ENCODE measurements around the gene CAP2. TPM values are rescaled to one million over a fixed set of nuclear protein-coding genes. Genes with fewer than 3 reads are reported as not detected.
"Not testable (repeated sequence)": the region's sequence is repeated elsewhere in the genome, so short reads cannot be mapped to it uniquely, and the experiment has no call there.

CAP2 gene
- total and polyA plus RNA-seq, 3 donors from 2014 or later: 1.6 to 5.2 (median 2.9) TPM

GRCh38 chr6:17393892-17394631 is 667 bp downstream of the CAP2 start:
- H3K9me3 ChIP-seq: no peaks in the 10 kb centered on the region
- H3K4me1 ChIP-seq: no peaks in the 10 kb centered on the region
- no peaks in the 10 kb centered on the region for H3K27me3 ChIP-seq
- no peak for TF ChIP-seq CTCF (IDR thresholded peaks at IDR 0.05)
- no peak for TF ChIP-seq POLR2A (IDR thresholded peaks at IDR 0.05)
- 1% methylated on average over 17 to 36 of the region's 55 CpGs for WGBS, 2 donors
- DNase-seq: peak; percentile 25
- H3K27ac ChIP-seq: peak overlapping the region in 1 of 2 donors; percentile 71
- H3K4me3 ChIP-seq: peak overlapping the region; percentile 58 to 70
- intact Hi-C loops (cut with DNase I; ENCODE audit: low total_unique reads): no loop called here
- no peaks in the 10 kb centered on the region for H3K36me3 ChIP-seq (ENCODE audit: low read depth, missing control alignments)

- intact Hi-C loops (cut with DNase I; ENCODE audit: low total_unique reads): no loop called here
- no peak overlapping the region for H3K4me3 ChIP-seq
- WGBS, 2 donors: 43 to 46% methylated on average over 1 of the region's 1 CpG
- H3K4me1 ChIP-seq: no peaks in the 10 kb centered on the region
- H3K27me3 ChIP-seq: no peaks in the 10 kb centered on the region
- H3K36me3 ChIP-seq (ENCODE audit: low read depth, missing control alignments): no peaks in the 10 kb centered on the region
- no peak overlapping the region for H3K27ac ChIP-seq
- H3K9me3 ChIP-seq: no peaks in the 10 kb centered on the region
- DNase-seq: no peak
- TF ChIP-seq CTCF (IDR thresholded peaks at IDR 0.05): no peak
- TF ChIP-seq POLR2A (IDR thresholded peaks at IDR 0.05): no peak
Measured at GRCh38 chr6:17395112-17395511, 1.7 kb downstream of the CAP2 start.

- no peaks in the 10 kb centered on the region for H3K36me3 ChIP-seq (ENCODE audit: low read depth, missing control alignments)
- no peak overlapping the region for H3K27ac ChIP-seq
- DNase-seq: no peak
- H3K27me3 ChIP-seq: no peaks in the 10 kb centered on the region
- TF ChIP-seq POLR2A (IDR thresholded peaks at IDR 0.05): no peak
- TF ChIP-seq CTCF (IDR thresholded peaks at IDR 0.05): no peak
- H3K4me3 ChIP-seq: no peak overlapping the region
- H3K9me3 ChIP-seq: no peaks in the 10 kb centered on the region
- 97% methylated on average over 3 of the region's 3 CpGs for WGBS, 2 donors
- intact Hi-C loops (cut with DNase I; ENCODE audit: low total_unique reads): no loop called here
- no peaks in the 10 kb centered on the region for H3K4me1 ChIP-seq
Measured at GRCh38 chr6:17396256-17396655, 2.9 kb downstream of the CAP2 start.

GRCh38 chr6:17397764-17398194 is 4.4 kb downstream of the CAP2 start:
- Histone ChIP-seq H3K27me3 (no peaks in the 10 kb centered on the region), H3K4me1 (no peaks in the 10 kb centered on the region), H3K9me3 (no peaks in the 10 kb centered on the region), H3K36me3 (ENCODE audit: low read depth, missing control alignments) (no peaks in the 10 kb centered on the region), H3K4me3 (no peak overlapping the region), H3K27ac (no peak overlapping the region)
- no peak for TF ChIP-seq POLR2A (IDR thresholded peaks at IDR 0.05)
- TF ChIP-seq CTCF (IDR thresholded peaks at IDR 0.05): no peak
- no peak for DNase-seq
- 79 to 81% methylated on average over 3 of the region's 3 CpGs for WGBS, 2 donors
- intact Hi-C loops (cut with DNase I; ENCODE audit: low total_unique reads): no loop called here

- H3K36me3 ChIP-seq (ENCODE audit: low read depth, missing control alignments); DNase-seq; H3K9me3 ChIP-seq; H3K4me3 ChIP-seq; intact Hi-C loops (cut with DNase I; ENCODE audit: low total_unique reads); H3K27me3 ChIP-seq; H3K27ac ChIP-seq; H3K4me1 ChIP-seq: not testable (repeated sequence)
- WGBS, 2 donors: 90 to 95% methylated on average over 7 of the region's 7 CpGs
Measured at GRCh38 chr6:17405181-17405943, 12.0 kb downstream of the CAP2 start.

All from testis (tissue), 3 donors.